ENCODE measurements around the gene ZNF565.

- TF ChIP-seq POLR2A (IDR thresholded peaks at IDR 0.05) (no peak), CTCF (IDR thresholded peaks at IDR 0.05) (no peak), POLR2AphosphoS5 (IDR thresholded peaks at IDR 0.05; ENCODE audit: insufficient read depth in 1 of 2, low read depth in 1 of 2) (no peak)
These were observed 22.0 kb upstream of the ZNF565 start for GRCh38 chr19:36236304-36236945.
